Stimulated activated CD8-positive, alpha-beta memory T cell treated with anti-CD3 and anti-CD28 coated beads, Interleukin-15, amount 100 ng/mL, for 1 hour (primary cell): ENCODE measurements around the gene SULT6B1.
"Not testable (repeated sequence)": the region's sequence is repeated elsewhere in the genome, so short reads cannot be mapped to it uniquely, and the experiment has no call there.

ENCODE experiments used
- DNase-seq: peaks from one replicate; pipeline ENCODE4 v3.0.0-alpha.2; 2020; ENCODE audit warnings: low read depth

SULT6B1 gene

GRCh38 chr2:37195862-37196319 is 7.4 kb upstream of the SULT6B1 start:
- DNase-seq, result not testable (repeated sequence)

DNA sequence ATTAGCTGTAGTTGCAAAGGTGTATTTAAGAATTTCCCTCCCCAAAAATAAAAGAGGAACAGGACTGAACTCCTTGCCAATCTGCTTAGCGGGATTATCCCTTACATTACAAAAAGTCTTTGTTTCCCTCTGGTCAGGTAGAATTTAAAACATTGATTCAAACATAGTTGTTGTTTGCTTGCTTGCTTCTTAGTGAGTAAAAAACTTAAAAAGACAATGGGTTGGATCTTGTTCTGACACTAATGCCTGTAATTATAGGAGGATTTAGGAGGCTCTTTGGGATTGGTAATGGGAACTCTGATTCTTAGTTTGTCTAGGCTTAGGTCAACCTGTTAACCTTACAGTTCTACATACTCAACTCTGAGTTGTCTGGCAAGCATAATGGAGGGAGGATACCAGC is 4.1 kb upstream of the SULT6B1 start:
- DNase-seq, result no peak

DNA sequence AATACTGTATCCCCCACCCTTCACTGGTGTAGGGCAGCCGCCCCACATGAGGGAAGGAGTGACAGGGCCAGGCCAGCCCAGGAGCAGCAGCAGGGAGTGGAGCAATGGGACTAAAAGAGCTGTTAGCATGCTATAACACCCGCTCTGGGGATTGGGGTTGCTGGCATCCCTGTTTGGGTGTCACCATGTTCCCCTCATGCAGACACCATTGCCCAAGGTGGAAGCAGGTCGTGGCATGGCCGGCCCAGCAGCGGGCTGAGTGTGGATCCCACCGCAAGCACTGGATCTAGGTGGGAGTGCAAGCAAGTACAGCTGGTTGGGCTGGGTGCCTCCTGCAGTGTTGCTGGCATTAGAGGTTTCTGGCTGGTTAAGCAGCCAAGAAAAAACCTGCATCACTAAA is 3.3 kb upstream of the SULT6B1 start:
- DNase-seq, result no peak

GRCh38 chr2:37191253-37191652 is 2.8 kb upstream of the SULT6B1 start:
- no peak for DNase-seq

GRCh38 chr2:37190290-37190689 is 1.8 kb upstream of the SULT6B1 start:
- no peak for DNase-seq

DNA sequence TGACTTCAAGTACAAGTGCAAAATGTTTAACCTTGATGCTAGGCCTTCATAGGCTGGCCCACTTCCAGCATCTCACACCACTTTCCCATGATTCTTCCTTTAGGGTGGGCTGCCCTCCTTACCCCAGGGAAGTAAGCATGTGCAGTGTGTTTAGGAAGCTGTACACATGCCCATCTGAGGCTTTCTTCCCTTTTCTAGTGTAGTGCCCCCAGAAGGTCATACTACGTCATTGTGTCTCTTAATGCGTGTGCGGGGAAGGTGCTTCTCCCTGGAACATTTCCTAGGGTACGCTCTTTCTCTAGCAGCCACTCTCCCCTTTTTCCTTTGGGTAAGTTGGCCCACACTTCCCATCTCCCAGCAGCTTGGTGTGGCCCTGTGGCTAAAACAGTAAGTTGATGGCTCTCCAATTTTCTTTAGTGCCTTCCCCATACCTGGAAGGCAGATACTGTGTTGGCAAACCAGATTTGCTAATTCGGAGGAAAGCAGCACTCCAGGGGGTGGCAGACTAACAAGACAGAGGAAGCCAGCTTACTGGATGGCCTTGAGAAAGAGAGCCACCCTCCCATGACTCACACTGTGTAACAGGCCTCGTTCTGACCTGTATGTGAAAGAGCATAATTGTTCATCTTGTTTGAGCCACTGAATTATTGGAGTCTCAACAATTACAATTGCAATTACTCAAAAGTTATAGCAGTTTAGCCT is 1.1 kb upstream of the SULT6B1 start:
- DNase-seq, result no peak

DNA sequence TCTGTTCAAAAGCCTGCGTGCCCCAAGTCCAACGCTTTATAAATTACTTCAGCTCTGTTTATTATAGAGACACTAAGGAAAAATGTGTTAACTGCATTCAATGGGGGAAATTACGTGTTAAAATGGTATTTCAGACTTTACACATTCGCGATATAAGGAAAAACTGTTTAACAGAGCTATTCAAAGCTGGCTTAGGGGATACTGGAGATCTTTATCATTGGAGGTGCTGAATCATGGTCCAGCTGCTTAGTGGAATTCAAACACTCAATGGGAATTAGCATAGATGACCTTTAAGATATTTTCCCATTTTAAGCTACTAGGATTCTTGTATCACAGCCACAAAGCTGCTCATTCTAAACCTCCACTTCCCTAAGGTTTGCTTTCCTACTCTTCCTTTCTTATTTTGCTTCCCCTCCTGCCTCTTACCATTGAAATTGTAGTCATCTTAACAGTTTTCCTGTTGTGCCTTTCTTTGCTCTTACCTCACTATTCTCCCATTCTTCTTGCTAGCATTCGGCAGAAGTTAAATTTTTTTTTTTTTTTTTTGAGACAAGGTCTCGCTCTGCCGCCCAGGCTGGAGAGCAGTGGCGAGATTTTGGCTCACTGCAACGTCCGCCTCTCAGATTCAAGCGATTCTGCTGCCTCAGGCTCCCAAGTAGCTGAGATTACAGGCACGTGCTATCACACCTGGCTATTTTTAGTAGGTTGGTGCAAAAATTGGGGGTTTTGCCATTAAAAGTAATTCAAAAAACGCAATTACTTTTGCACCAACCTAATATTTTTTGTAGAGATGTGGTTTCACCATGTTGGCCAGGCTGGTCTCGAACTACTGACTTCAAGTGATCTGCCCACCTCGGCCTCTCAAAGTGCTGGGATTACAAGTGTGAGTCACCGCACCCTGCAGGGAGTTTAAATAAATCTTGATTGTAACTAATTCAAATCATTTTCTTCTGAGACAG is 6.5 kb downstream of the SULT6B1 start:
- no peak for DNase-seq

DNA sequence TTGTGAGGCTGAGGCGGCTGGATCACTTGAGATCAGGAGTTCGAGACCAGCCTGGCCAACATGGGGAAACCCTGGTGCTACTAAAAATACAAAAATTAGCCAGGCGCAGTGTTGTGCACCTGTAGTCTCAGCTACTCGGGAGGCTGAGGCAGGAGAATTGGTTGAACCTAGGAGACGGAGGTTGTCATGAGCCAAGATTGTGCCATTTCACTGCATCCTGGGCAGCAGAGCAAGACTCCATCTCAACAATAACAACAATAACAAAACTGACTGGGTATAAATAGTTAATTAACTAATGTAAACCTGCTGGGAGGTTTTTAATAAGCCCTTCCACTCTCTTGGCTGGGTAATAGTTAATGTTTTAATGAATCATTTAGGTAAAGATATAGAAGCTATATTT is 7.8 kb downstream of the SULT6B1 start:
- DNase-seq, result no peak

- DNase-seq, result no peak
Observed at GRCh38 chr2:37180006-37180639, 8.3 kb downstream of the SULT6B1 start.

DNA sequence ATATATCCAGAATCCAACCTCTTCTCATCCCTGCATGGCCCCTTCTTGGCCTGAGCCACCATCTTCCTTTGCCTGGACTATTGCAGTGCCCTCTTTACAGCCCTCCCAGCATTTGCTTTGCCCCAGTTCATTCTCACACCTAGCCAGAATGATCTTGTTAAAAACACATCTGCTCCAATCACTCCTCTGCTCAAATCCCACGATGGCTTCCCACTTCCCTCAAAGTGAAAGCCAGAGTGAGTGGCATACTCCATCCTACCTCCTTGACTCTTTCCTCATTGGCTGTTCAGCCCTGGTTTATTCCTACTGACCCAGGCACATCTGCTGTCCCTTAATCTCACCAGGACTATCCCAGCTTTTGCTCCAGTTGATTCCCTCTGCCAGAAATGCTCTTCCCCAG is 14.7 kb downstream of the SULT6B1 start:
- DNase-seq, result no peak

- no peak for DNase-seq
Observed at GRCh38 chr2:37171624-37171950, 16.9 kb downstream of the SULT6B1 start.

- DNase-seq, result no peak
Observed at GRCh38 chr2:37168217-37168981, 20.1 kb downstream of the SULT6B1 start.

DNA sequence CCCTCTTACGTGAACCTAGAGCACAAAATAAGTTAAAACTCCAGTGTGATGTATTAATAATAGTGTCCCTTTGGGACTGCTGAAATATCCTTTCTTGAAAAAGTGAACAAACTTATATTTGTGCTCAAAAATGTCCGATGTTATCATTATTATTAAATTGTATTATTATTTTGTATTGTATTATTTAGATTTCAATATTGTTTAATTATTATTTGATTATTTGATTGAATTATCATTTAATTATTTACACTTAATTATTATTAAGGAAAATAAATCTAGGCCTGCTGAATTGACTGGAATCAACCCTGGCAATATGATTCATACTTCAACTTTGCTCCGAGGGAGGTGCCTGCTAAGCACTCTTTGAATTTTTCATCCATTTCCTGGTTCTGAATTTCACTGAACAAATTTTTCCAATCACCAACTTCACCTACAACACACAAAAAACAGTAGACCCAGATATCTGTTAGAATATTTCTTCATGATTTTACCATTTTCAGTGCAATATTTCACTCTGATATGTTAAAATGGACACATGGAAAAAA is 20.8 kb downstream of the SULT6B1 start:
- no peak for DNase-seq

DNA sequence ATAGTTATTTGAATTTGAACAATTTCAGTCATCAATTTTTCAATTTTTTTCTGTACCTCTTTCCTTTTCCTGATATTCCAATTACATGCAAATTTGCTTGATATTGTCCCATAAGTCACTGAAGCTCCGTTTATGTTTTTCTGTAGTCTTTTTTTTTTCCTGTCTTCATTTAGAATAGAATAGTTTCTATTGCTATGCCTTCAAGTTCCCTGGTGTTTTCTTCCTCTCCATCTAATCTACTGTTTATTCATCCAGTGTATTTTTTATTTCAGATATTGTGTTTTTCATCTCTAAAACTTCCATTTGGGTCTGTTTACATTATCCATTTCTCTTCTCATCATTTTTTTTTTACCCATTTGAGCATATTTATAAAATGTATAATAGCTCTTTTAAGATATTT is 23.7 kb downstream of the SULT6B1 start:
- no peak for DNase-seq

GRCh38 chr2:37156857-37157714 is 31.4 kb downstream of the SULT6B1 start, which contains the start of gene EIF2AK2:
Gene EIF2AK2 (minus strand): TSS chr2:37156980. CDS start chr2:37147806, 9,174 bp downstream.
- peak; percentile 79 for DNase-seq

DNA sequence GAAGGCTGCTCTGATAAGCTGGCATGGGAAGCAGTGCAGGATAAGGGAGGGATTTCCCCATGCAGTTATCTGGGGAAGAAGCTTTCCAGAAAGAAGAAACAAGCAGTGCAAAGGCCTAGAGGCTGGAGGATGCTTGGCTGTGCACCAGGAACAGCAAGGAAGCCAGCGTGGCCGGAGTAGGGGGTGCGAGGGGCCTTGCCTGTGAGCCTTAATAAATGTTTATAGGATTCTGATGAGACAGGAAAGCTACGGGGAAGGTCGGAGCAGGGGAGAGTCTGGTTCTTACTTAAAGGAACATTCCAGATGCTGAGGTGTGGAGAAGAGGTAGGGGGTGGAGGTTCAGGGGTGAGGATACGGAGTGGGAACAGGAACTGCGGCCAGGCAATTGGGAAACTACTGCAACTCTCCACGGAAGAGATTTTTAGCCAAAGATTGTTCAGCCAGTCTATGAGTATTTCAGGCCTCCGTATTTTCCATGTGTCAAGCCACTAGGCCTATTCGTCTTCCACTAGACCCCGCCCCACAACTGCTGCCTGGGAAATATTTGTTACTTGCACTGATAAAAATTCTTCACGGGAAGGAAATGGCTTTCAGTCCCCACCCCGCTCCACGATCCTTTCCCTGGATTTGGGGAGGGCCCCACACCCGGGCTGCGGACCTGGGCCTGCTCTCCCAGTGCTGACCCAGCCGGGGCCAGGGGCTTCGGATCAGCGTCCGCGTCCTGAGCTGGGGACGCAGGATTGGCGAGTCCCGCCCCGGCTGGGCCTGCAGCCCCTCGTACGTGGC is 32.2 kb downstream of the SULT6B1 start:
- peak; percentile 25 for DNase-seq

DNA sequence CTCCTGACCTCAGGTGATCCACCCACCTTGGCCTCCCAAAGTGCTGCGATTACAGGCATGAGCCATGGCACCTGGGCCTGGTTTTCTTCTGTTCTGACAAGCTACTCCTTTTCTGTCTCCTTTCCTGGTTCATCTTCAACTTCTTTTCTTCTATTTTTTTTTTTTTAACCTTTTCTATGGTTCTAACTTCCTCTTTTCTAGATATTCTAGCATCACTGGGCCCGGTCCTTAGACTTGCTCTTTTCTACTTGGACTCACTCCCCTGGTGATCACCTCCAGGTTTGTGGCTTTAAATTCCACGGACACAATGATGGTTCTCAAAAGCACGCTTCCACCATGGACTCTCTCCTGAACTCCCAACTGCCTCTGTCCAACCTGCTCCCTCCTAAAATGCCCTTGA is 33.7 kb downstream of the SULT6B1 start:
- no peak for DNase-seq

DNA sequence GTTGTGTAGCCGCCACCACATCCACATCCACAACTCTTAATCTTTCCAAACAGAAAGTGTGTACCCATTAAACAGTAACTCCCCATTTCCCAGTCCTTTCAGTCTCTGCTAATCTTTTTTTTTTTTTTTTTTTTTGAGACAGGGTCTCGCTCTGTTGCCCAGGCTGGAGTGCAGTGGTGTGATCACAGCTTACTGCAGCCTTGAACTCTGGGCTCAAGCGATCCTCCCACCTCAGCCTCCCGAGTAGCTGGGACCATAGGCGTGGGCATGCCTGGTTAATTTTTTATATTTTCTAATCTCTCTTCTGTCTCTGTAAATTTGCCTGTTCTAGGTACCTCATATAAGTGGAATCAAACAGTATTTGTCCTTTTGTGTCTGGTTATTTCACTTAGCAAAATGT is 35.2 kb downstream of the SULT6B1 start:
- DNase-seq, result no peak

- DNase-seq, result no peak
Observed at GRCh38 chr2:37149626-37150322, 38.7 kb downstream of the SULT6B1 start.
